Thoracic aorta (tissue), 2 donors: ENCODE results near the gene FBXW5. TPM values are rescaled to one million over a fixed set of nuclear protein-coding genes. Genes with fewer than 3 reads are reported as not detected.

Experiments used
- ATAC-seq: fragments of 150-250 bp; one replicate; pipeline ENCODE4 v1.8.0; 2017; ENCODE audit warnings: low read depth; ENCODE audit not compliant: insufficient number of reproducible peaks, low FRiP score
- DNase-seq: peaks from one replicate; pipeline ENCODE4 v3.0.0-alpha.2; 2020; ENCODE audit warnings: low spot score
- H3K27ac ChIP-seq, 2 donors: fragments of 200-600 bp; sonication (generic); 1 replicate in 1 of 2; 2 replicates in 1 of 2; pipeline ENCODE4 v1.5.1; 2016; ENCODE audit warnings: mild to moderate bottlenecking in 2 of 2, moderate library complexity in 2 of 2
- H3K27me3 ChIP-seq: fragments of 200-600 bp; sonication (generic); replicated peaks from 2 replicates; pipeline ENCODE4 v1.6.0; 2016; ENCODE audit warnings: mild to moderate bottlenecking; ENCODE audit not compliant: insufficient read depth
- H3K36me3 ChIP-seq: fragments of 200-600 bp; sonication (generic); one replicate; pipeline ENCODE4 v1.5.1; 2016
- H3K4me1 ChIP-seq, 2 donors: fragments of 200-600 bp; sonication (generic); 1 replicate in 1 of 2; 2 replicates in 1 of 2; pipeline versions ENCODE4 v1.5.1 to v1.6.0; 2016; ENCODE audit warnings: low read depth in 2 of 2, mild to moderate bottlenecking in 1 of 2; ENCODE audit not compliant: control insufficient read depth in 1 of 2
- H3K4me3 ChIP-seq: fragments of 200-600 bp; sonication (generic); 2 replicates; pipeline ENCODE4 v1.5.1; 2016; ENCODE audit warnings: mild to moderate bottlenecking
- H3K9me3 ChIP-seq: fragments of 200-600 bp; sonication (generic); 2 replicates; pipeline ENCODE4 v1.5.1; 2016
- CTCF ChIP-seq: fragments of 200-600 bp; sonication (generic); IDR thresholded peaks from one replicate; pipeline ENCODE4 v1.5.1; 2019; ENCODE audit warnings: antibody characterized with exemption
- total RNA-seq, 2 donors: library from RNA; depleted of rRNA; stranded (reverse); fragments of >200 nt; gene quantifications; one replicate each; pipeline versions ENCODE4 v1.1.0 to v1.2.3, GENCODE V29; 2016

The FBXW5 gene
- total RNA-seq, 2 donors from 2014 or later, result 176 to 383 TPM

DNA sequence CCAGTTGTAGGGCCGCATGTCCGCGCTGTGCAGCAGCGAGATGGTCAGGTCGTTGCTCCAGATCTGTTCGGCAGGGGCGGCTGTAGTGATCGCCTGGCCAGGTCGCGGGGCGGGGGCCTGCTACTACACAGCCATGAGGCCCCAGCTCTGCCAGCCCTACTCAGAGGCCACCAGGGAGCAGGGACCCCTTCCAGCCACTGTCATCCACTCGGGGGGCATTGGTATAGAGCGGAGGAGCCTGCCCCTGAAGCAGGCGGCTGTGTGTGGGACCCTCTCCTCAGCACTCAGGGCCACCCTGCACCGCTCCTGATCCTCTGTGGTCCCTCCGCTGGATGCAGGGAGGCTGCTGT, 1.7 kb downstream of the FBXW5 start:
- peak overlapping the region; percentile 97 for H3K4me3 ChIP-seq
- no peak for DNase-seq

GRCh38 chr9:136942112-136942880, 2.2 kb downstream of the FBXW5 start:
- peaks cover 34% of the 10 kb centered on the region for H3K36me3 ChIP-seq
- ATAC-seq (no peak), DNase-seq (no peak)
- H3K4me1 ChIP-seq, result peaks cover 11 to 34% of the 10 kb centered on the region in 2 donors
- no peak overlapping the region for H3K4me3 ChIP-seq
- no peaks in the 10 kb centered on the region for H3K9me3 ChIP-seq
- H3K27me3 ChIP-seq, result no peaks in the 10 kb centered on the region
- H3K27ac ChIP-seq, result no peak overlapping the region
- no peak for TF ChIP-seq CTCF

More for the DNA sequence above, 1.7 kb downstream of the FBXW5 start:
- no peak for ATAC-seq
- Histone ChIP-seq H3K4me1 (peaks cover 11 to 39% of the 10 kb centered on the region in 2 donors), H3K27ac (no peak overlapping the region), H3K9me3 (no peaks in the 10 kb centered on the region), H3K27me3 (no peaks in the 10 kb centered on the region), H3K36me3 (peaks cover 34% of the 10 kb centered on the region)
- no peak for TF ChIP-seq CTCF

- no peaks in the 10 kb centered on the region for H3K9me3 ChIP-seq
- H3K36me3 ChIP-seq, result peaks cover 34% of the 10 kb centered on the region
- DNase-seq (no peak), ATAC-seq (no peak)
- H3K27ac ChIP-seq, result no peak overlapping the region
- TF ChIP-seq CTCF, result no peak
- H3K4me3 ChIP-seq, result no peak overlapping the region
- H3K4me1 ChIP-seq, result peaks cover 11 to 29% of the 10 kb centered on the region in 2 donors
- no peaks in the 10 kb centered on the region for H3K27me3 ChIP-seq
These were observed 3.1 kb downstream of the FBXW5 start for GRCh38 chr9:136941231-136942111.

- no peak overlapping the region for H3K4me3 ChIP-seq
- no peak overlapping the region for H3K27ac ChIP-seq
- TF ChIP-seq CTCF, result no peak
- peaks cover 34% of the 10 kb centered on the region for H3K36me3 ChIP-seq
- peaks cover 11 to 29% of the 10 kb centered on the region in 2 donors for H3K4me1 ChIP-seq
- no peaks in the 10 kb centered on the region for H3K9me3 ChIP-seq
- DNase-seq (no peak), ATAC-seq (no peak)
- H3K27me3 ChIP-seq, result no peaks in the 10 kb centered on the region
These were observed 3.9 kb downstream of the FBXW5 start for GRCh38 chr9:136940526-136941230.
